HepG2 (cell line): ENCODE results near the gene SNX27. TPM values are rescaled to one million over a fixed set of nuclear protein-coding genes. Genes with fewer than 3 reads are reported as not detected.
A peak's percentile ranks its signal among the peaks of the same experiment; 100 is the strongest.

Experiments
- CENPX ChIP-seq: sonication (generic); formaldehyde crosslinking; IDR thresholded peaks from 2 replicates; pipeline ENCODE4 v1.9.0; 2021; ENCODE audit warnings: mild to moderate bottlenecking, missing genetic modification reagents, moderate library complexity
- FOSL2 ChIP-seq: sonication (generic); formaldehyde crosslinking; IDR thresholded peaks from 2 replicates; pipeline ENCODE4 v1.4.0; 2020; ENCODE audit warnings: missing genetic modification reagents
- KAT8 ChIP-seq: IDR thresholded peaks from 2 replicates; pipeline ENCODE4 v1.6.1; 2016; ENCODE audit warnings: missing genetic modification reagents, missing compliant biosample characterization
- MBNL3 ChIP-seq: fragments of 250-450 bp; sonication (Bioruptor Pico); conservative IDR thresholded peaks from 2 replicates; pipeline ENCODE4 v1.8.0; 2022; ENCODE audit warnings: mild to moderate bottlenecking, inconsistent platforms
- NFKB2 ChIP-seq: sonication (generic); formaldehyde crosslinking; IDR thresholded peaks from 2 replicates; pipeline ENCODE4 v1.4.0; 2020; ENCODE audit warnings: missing genetic modification reagents, borderline replicate concordance
- RAD21 ChIP-seq: fragments of 450-650 bp; formaldehyde crosslinking; IDR thresholded peaks from 2 replicates; pipeline ENCODE4 v1.5.0; 2020; ENCODE audit warnings: mild to moderate bottlenecking
- SMC3 ChIP-seq: IDR thresholded peaks from 2 replicates; pipeline ENCODE4 v1.6.1; 2011; ENCODE audit warnings: low read length, improper control_type of control experiment
- SMYD3 ChIP-seq: sonication (generic); formaldehyde crosslinking; IDR thresholded peaks from 2 replicates; pipeline ENCODE4 v1.8.1; 2023; ENCODE audit warnings: mild to moderate bottlenecking, missing genetic modification reagents
- STAG1 ChIP-seq: sonication (generic); formaldehyde crosslinking; IDR thresholded peaks from 2 replicates; pipeline ENCODE4 v1.4.0; 2020; ENCODE audit warnings: missing genetic modification reagents
- ZBTB7B ChIP-seq: sonication (generic); formaldehyde crosslinking; IDR thresholded peaks from 2 replicates; pipeline ENCODE4 v1.4.0; 2020; ENCODE audit warnings: missing genetic modification reagents
- ZEB1 ChIP-seq: IDR thresholded peaks from 2 replicates; pipeline ENCODE4 v1.6.1; 2012; ENCODE audit warnings: mild to moderate bottlenecking, low read depth, inconsistent platforms; ENCODE audit not compliant: insufficient replicate concordance
- ZNF263 ChIP-seq: sonication (generic); formaldehyde crosslinking; IDR thresholded peaks from 2 replicates; pipeline ENCODE4 v1.4.0; 2020; ENCODE audit warnings: missing genetic modification reagents
- ZNF496 ChIP-seq: sonication (generic); formaldehyde crosslinking; IDR thresholded peaks from 2 replicates; pipeline ENCODE4 v1.8.1; 2023; ENCODE audit warnings: mild to moderate bottlenecking, moderate library complexity, missing genetic modification reagents; ENCODE audit not compliant: insufficient replicate concordance
- ZNF605 ChIP-seq: sonication (generic); formaldehyde crosslinking; IDR thresholded peaks from 2 replicates; pipeline ENCODE4 v1.8.0; 2022; ENCODE audit warnings: mild to moderate bottlenecking, missing genetic modification reagents
- polyA plus RNA-seq, 8 experiments: library from polyadenylated mRNA; depleted of rRNA in 3 of 8; stranded (reverse) in 7 of 8; unstranded in 1 of 8; fragments of >200 nt; fragmentation: Illumina TruSeq in 4 of 8; extraction: Trizol in 4 of 8; gene quantifications; 2 replicates each; pipeline versions ENCODE4 v1.2.1 to v1.2.3, GENCODE V29; 2011 to 2016; ENCODE audit warnings: low read depth in 4 of 8, missing spikeins in 1 of 8, mixed read lengths in 1 of 8; ENCODE audit not compliant: insufficient read depth in 1 of 8
- total RNA-seq, 5 experiments: library from RNA; depleted of rRNA; stranded (reverse); fragments of >200 nt; fragmentation: Illumina TruSeq; extraction: Trizol; gene quantifications; 2 replicates each; pipeline ENCODE4 v1.2.3, GENCODE V29; 2016; ENCODE audit warnings: low read depth in 1 of 5
- TF ChIP-seq, protein P1 (sequence below): sonication (generic); formaldehyde crosslinking; IDR thresholded peaks from 2 replicates; pipeline ENCODE4 v1.9.0; 2022; ENCODE audit warnings: low read depth, missing genetic modification reagents
- TF ChIP-seq, protein P2 (sequence below): sonication (generic); formaldehyde crosslinking; IDR thresholded peaks from 2 replicates; pipeline ENCODE4 v1.5.1; 2020; ENCODE audit warnings: missing genetic modification reagents, mild to moderate bottlenecking, borderline replicate concordance
- TF ChIP-seq, protein P3 (sequence below): sonication (generic); formaldehyde crosslinking; IDR thresholded peaks from 2 replicates; pipeline ENCODE4 v1.8.0; 2022; ENCODE audit warnings: missing genetic modification reagents, low read depth, mild to moderate bottlenecking, borderline replicate concordance
- TF ChIP-seq, protein P4 (sequence below): sonication (generic); formaldehyde crosslinking; IDR thresholded peaks from 2 replicates; pipeline ENCODE4 v1.4.0; 2020; ENCODE audit warnings: mild to moderate bottlenecking, missing genetic modification reagents
- TF ChIP-seq, protein P5 (sequence below): sonication (generic); formaldehyde crosslinking; IDR thresholded peaks from 2 replicates; pipeline ENCODE4 v1.4.0; 2020; ENCODE audit warnings: missing genetic modification reagents, mild to moderate bottlenecking, borderline replicate concordance
- TF ChIP-seq, protein P6 (sequence below): sonication (generic); formaldehyde crosslinking; conservative IDR thresholded peaks from 2 replicates; pipeline ENCODE4 v1.4.0; 2020; ENCODE audit warnings: mild to moderate bottlenecking, missing genetic modification reagents, moderate library complexity

SNX27 gene
- total and polyA plus RNA-seq, 2 of the 13 experiments (the other 11 are each of a cell fraction or from before 2014, with no cell fraction given), result 14.4 to 17.8 TPM

DNA sequence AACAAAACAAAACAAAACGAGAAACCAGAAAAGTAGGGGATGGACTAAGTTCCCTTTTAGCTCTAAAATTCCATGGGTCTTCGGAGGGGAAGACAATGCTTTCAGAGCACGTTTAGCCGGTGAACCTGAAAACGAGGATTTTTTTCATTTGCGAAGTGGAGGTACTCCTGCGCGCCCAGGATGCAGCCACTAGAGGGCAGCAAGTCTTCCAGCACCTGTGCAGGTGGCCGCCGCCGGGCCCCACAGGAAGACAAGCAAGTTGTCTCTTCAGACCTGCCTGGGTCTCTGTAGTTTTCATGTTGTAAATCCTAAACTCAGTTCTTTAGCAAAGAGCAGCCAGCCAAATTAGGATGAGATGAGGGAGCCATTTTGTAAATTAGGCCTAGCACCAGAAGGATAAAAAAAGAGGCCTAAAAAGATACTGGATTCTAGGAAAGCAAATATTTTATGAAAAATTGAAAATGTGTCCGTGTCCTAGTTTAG is 17.7 kb upstream of the SNX27 start (continued):
- TF ChIP-seq, protein P1, sequence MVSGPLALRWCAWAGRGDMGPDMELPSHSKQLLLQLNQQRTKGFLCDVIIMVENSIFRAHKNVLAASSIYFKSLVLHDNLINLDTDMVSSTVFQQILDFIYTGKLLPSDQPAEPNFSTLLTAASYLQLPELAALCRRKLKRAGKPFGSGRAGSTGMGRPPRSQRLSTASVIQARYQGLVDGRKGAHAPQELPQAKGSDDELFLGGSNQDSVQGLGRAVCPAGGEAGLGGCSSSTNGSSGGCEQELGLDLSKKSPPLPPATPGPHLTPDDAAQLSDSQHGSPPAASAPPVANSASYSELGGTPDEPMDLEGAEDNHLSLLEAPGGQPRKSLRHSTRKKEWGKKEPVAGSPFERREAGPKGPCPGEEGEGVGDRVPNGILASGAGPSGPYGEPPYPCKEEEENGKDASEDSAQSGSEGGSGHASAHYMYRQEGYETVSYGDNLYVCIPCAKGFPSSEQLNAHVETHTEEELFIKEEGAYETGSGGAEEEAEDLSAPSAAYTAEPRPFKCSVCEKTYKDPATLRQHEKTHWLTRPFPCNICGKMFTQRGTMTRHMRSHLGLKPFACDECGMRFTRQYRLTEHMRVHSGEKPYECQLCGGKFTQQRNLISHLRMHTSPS (CRISPR knock-in tag), result no peak
- no peak for TF ChIP-seq MBNL3 (CRISPR knock-in tag)
- TF ChIP-seq, protein P2, sequence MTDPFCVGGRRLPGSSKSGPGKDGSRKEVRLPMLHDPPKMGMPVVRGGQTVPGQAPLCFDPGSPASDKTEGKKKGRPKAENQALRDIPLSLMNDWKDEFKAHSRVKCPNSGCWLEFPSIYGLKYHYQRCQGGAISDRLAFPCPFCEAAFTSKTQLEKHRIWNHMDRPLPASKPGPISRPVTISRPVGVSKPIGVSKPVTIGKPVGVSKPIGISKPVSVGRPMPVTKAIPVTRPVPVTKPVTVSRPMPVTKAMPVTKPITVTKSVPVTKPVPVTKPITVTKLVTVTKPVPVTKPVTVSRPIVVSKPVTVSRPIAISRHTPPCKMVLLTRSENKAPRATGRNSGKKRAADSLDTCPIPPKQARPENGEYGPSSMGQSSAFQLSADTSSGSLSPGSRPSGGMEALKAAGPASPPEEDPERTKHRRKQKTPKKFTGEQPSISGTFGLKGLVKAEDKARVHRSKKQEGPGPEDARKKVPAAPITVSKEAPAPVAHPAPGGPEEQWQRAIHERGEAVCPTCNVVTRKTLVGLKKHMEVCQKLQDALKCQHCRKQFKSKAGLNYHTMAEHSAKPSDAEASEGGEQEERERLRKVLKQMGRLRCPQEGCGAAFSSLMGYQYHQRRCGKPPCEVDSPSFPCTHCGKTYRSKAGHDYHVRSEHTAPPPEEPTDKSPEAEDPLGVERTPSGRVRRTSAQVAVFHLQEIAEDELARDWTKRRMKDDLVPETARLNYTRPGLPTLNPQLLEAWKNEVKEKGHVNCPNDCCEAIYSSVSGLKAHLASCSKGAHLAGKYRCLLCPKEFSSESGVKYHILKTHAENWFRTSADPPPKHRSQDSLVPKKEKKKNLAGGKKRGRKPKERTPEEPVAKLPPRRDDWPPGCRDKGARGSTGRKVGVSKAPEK (CRISPR knock-in tag), result 0 out of 2 replicates have a peak, but pooled peaks have one; percentile 27
- TF ChIP-seq, protein P3, sequence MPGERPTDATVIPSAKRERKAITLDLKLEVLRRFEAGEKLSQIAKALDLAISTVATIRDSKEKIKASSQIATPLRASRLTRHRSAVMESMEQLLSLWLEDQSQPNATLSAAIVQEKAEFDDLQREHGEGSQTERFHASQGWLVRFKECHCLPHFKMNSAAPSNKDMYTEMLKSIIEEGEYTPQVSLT, result no peak
- no peak for TF ChIP-seq CENPX (CRISPR knock-in tag)
- TF ChIP-seq FOSL2 (CRISPR knock-in tag), result peak; percentile 25; the same call in 1 of the 2 replicates
- TF ChIP-seq, protein P4, sequence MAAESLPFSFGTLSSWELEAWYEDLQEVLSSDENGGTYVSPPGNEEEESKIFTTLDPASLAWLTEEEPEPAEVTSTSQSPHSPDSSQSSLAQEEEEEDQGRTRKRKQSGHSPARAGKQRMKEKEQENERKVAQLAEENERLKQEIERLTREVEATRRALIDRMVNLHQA (CRISPR knock-in tag), result no peak
- TF ChIP-seq, protein P5, sequence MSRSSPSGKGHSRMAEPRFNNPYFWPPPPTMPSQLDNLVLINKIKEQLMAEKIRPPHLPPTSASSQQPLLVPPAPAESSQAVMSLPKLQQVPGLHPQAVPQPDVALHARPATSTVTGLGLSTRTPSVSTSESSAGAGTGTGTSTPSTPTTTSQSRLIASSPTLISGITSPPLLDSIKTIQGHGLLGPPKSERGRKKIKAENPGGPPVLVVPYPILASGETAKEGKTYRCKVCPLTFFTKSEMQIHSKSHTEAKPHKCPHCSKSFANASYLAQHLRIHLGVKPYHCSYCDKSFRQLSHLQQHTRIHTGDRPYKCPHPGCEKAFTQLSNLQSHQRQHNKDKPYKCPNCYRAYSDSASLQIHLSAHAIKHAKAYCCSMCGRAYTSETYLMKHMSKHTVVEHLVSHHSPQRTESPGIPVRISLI (CRISPR knock-in tag), result peak; percentile 84; the same call in 1 of the 2 replicates
- TF ChIP-seq ZEB1, result peak; percentile 91
- TF ChIP-seq ZBTB7B (CRISPR knock-in tag), result no peak
- TF ChIP-seq KAT8 (CRISPR knock-in tag), result peak; percentile 41; the same call in 1 of the 2 replicates
- TF ChIP-seq ZNF263, result 0 out of 2 replicates have a peak, but pooled peaks have one; percentile 29
- TF ChIP-seq SMC3, result peak; percentile 77
- TF ChIP-seq ZNF605 (CRISPR knock-in tag), result 0 out of 2 replicates have a peak, but pooled peaks have one; percentile 26
- TF ChIP-seq, protein P6, sequence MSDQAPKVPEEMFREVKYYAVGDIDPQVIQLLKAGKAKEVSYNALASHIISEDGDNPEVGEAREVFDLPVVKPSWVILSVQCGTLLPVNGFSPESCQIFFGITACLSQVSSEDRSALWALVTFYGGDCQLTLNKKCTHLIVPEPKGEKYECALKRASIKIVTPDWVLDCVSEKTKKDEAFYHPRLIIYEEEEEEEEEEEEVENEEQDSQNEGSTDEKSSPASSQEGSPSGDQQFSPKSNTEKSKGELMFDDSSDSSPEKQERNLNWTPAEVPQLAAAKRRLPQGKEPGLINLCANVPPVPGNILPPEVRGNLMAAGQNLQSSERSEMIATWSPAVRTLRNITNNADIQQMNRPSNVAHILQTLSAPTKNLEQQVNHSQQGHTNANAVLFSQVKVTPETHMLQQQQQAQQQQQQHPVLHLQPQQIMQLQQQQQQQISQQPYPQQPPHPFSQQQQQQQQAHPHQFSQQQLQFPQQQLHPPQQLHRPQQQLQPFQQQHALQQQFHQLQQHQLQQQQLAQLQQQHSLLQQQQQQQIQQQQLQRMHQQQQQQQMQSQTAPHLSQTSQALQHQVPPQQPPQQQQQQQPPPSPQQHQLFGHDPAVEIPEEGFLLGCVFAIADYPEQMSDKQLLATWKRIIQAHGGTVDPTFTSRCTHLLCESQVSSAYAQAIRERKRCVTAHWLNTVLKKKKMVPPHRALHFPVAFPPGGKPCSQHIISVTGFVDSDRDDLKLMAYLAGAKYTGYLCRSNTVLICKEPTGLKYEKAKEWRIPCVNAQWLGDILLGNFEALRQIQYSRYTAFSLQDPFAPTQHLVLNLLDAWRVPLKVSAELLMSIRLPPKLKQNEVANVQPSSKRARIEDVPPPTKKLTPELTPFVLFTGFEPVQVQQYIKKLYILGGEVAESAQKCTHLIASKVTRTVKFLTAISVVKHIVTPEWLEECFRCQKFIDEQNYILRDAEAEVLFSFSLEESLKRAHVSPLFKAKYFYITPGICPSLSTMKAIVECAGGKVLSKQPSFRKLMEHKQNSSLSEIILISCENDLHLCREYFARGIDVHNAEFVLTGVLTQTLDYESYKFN (CRISPR knock-in tag), result no peak
- TF ChIP-seq ZNF496, result no peak
- TF ChIP-seq STAG1 (CRISPR knock-in tag), result peak; percentile 85
- TF ChIP-seq SMYD3 (CRISPR knock-in tag), result peak; percentile 57; the same call in 1 of the 2 replicates
- TF ChIP-seq NFKB2 (CRISPR knock-in tag), result peak; percentile 31; the same call in 1 of the 2 replicates
- peak; percentile 80 for TF ChIP-seq RAD21 (CRISPR knock-in tag)
